Vagina (tissue), 2 donors: ENCODE data around the gene IQGAP3. TPM values are rescaled to one million over a fixed set of nuclear protein-coding genes. Genes with fewer than 3 reads are reported as not detected.

Experiments used
- DNase-seq, 2 donors: peaks; one replicate each; pipeline ENCODE4 v3.0.0-alpha.2; 2017; ENCODE audit errors: extremely low spot score in 2 of 2
- H3K27ac ChIP-seq: fragments of 200-600 bp; sonication (generic); one replicate; pipeline ENCODE4 v1.5.1; 2019
- H3K27me3 ChIP-seq: fragments of 200-600 bp; sonication (generic); one replicate; pipeline ENCODE4 v1.5.1; 2019
- H3K36me3 ChIP-seq, 2 donors: fragments of 200-600 bp; sonication (generic); one replicate each; pipeline ENCODE4 v1.5.1; 2017 to 2019
- H3K4me1 ChIP-seq: fragments of 200-600 bp; sonication (generic); one replicate; pipeline ENCODE4 v1.5.1; 2019
- H3K4me3 ChIP-seq, 2 donors: fragments of 200-600 bp; sonication (generic); 1 replicate in 1 of 2; 2 replicates in 1 of 2; pipeline ENCODE4 v1.5.1; 2016 to 2019
- H3K9me3 ChIP-seq: fragments of 200-600 bp; sonication (generic); one replicate; pipeline ENCODE4 v1.5.1; 2019
- POLR2A ChIP-seq, 2 donors: fragments of 450-650 bp; IDR thresholded peaks; one replicate each; pipeline ENCODE4 v1.6.1; 2017; ENCODE audit warnings: antibody characterized with exemption in 2 of 2, mild to moderate bottlenecking in 2 of 2, moderate library complexity in 2 of 2
- POLR2AphosphoS5 ChIP-seq, 2 donors: sonication (generic); formaldehyde crosslinking; IDR thresholded peaks; one replicate each; pipeline ENCODE4 v1.9.0; 2017; ENCODE audit warnings: antibody characterized with exemption in 2 of 2, mild to moderate bottlenecking in 2 of 2, low read depth in 1 of 2; ENCODE audit not compliant: insufficient read depth in 1 of 2
- intact Hi-C: fragments of 100-400 bp; cut with DNase I; formaldehyde crosslinking; loops from one replicate; pipeline ENCODE4 v1.15.1; 2023
- total RNA-seq: library from RNA; depleted of rRNA; stranded (reverse); fragments of >200 nt; gene quantifications from one replicate; pipeline ENCODE4 v1.2.3, GENCODE V29; 2016
- TF ChIP-seq, protein P1 (sequence below), 3 experiments: fragments of 450-650 bp in 2 of 3; fragments of 200-600 bp in 1 of 3; sonication (generic) in 1 of 3; IDR thresholded peaks; one replicate each; pipeline ENCODE4 v1.5.1; 2017 to 2019; ENCODE audit warnings: antibody characterized with exemption in 3 of 3, mild to moderate bottlenecking in 2 of 3, moderate library complexity in 2 of 3

The IQGAP3 gene
- total RNA-seq, 1 donor from 2014 or later, result 2.9 TPM

DNA sequence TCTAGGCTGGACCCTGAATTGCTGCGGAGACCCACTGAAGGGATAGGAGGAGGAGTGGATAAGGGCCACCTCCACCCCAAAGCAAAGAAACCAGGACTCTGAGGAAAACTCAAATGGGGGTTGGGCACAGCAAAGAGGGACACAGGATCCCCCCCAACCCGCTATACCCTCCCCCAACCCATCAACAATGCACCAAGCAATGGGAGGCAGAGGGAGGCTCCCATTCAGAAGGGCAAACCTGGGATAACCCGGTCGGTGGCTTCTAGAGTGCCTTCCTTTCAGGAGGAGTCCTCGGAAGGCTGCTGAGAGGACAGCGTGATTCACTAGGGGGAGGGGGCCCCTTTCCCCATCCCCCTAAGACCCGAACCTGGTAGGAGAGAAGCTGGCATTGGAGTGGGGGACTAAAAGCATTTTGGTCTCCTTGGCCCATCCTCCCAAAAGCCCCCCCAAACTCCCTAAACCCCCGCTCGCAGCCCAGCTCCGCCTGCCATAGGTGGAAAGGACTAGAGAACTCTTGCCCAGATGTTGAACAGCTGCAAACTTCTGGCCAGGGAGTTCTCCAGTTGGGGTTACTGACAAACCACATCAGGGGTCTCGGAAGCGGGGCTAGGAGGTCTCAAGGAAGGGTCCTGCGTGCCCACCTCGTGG, 73.0 kb downstream of the IQGAP3 start:
- no peaks in the 10 kb centered on the region for H3K36me3 ChIP-seq
- peaks cover 79% of the 10 kb centered on the region for H3K4me1 ChIP-seq
- no peaks in the 10 kb centered on the region for H3K27me3 ChIP-seq
- TF ChIP-seq POLR2AphosphoS5 (IDR thresholded peaks at IDR 0.05; ENCODE audit: insufficient read depth in 1 of 2, low read depth in 1 of 2) (no peak), POLR2A (IDR thresholded peaks at IDR 0.05) (no peak)
- TF ChIP-seq, protein P1, sequence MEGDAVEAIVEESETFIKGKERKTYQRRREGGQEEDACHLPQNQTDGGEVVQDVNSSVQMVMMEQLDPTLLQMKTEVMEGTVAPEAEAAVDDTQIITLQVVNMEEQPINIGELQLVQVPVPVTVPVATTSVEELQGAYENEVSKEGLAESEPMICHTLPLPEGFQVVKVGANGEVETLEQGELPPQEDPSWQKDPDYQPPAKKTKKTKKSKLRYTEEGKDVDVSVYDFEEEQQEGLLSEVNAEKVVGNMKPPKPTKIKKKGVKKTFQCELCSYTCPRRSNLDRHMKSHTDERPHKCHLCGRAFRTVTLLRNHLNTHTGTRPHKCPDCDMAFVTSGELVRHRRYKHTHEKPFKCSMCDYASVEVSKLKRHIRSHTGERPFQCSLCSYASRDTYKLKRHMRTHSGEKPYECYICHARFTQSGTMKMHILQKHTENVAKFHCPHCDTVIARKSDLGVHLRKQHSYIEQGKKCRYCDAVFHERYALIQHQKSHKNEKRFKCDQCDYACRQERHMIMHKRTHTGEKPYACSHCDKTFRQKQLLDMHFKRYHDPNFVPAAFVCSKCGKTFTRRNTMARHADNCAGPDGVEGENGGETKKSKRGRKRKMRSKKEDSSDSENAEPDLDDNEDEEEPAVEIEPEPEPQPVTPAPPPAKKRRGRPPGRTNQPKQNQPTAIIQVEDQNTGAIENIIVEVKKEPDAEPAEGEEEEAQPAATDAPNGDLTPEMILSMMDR (IDR thresholded peaks at IDR 0.05), result no peak
- intact Hi-C loops, result no loop called here
- H3K4me3 ChIP-seq, result peak overlapping the region; percentile 84 to 96
- H3K27ac ChIP-seq, result peak overlapping the region; percentile 99
- H3K9me3 ChIP-seq, result no peaks in the 10 kb centered on the region
- DNase-seq, result no peak

DNA sequence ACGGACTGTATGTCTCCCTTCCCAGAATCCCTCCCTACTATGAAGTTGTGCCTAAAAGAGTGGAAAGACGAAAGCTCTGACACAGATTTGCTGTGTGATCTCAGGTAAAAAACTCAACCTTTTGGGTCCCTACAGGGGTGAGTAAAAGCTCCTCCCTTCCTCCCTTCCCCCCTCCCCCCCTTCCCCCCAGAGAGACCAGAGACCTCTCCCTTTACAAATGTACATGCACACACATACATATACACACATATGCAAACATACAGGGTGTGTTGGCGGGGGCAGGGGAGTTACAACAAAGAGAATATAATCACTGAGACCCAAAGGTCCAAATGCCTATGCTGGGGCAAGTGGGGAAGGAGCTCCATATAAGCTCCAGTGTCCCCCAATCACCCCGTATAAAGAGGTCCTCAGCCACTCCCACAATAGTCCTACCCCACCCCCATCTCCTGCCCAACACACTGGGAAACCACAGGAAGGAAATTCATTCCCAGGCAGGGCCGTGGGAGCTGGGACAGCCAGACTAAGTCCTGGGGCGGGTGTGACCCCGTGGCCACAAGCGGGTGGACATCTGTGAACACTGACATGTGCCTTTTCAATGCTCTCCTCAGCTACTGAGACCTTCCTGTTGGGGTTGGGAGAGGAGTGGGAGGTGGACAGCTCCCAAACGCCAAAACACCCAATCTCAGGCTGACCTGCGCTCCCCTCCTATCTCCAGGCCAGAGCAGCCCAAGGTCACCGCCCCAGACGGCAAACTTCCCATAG, 73.8 kb downstream of the IQGAP3 start:
- Histone ChIP-seq H3K4me3 (peak overlapping the region; percentile 84 to 96), H3K36me3 (no peaks in the 10 kb centered on the region), H3K27ac (peak overlapping the region; percentile 99), H3K9me3 (no peaks in the 10 kb centered on the region), H3K4me1 (peaks cover 79% of the 10 kb centered on the region), H3K27me3 (no peaks in the 10 kb centered on the region)
- TF ChIP-seq, protein P1 (IDR thresholded peaks at IDR 0.05), result no peak
- peak; percentile 16 to 73 for TF ChIP-seq POLR2AphosphoS5 (IDR thresholded peaks at IDR 0.05; ENCODE audit: insufficient read depth in 1 of 2, low read depth in 1 of 2)
- no peak for DNase-seq
- intact Hi-C loops, result no loop called here

DNA sequence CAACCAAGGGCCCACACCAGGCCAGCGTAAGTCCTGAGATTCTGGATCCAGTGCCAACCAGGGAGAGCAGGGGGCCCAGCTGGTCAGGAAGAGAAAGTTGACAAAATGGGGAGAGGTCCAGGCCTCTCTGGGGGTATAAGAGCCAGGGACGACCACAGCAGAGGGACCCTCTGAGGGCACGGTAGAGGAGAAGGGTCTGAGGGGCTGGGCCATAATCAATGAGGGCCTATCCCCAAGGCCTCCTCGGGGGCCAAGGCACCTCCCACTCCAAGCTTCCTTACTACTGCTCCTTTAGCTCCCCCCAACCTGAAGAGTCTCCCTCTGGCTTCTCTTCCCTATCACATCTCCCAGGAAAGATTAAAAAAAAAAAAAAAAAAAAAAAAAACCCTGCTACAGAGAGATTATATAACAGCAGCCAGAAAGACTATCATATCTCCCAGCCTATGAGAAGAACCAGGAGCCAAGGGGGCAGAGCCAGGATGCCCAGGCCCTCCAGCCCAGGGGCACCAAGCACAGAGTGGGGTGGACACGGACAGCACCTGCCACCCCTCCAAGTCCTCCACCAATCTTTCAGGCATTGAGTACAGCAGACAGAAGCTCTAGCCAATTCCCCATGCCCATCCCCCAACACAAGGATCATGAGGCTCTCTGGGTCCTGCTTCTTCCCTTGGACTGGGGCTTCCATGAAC, 74.5 kb downstream of the IQGAP3 start:
- Histone ChIP-seq H3K36me3 (no peaks in the 10 kb centered on the region), H3K4me3 (peak overlapping the region; percentile 84 to 96), H3K4me1 (peaks cover 79% of the 10 kb centered on the region), H3K27ac (peak overlapping the region; percentile 99), H3K27me3 (no peaks in the 10 kb centered on the region), H3K9me3 (no peaks in the 10 kb centered on the region)
- no peak for DNase-seq
- intact Hi-C loops, result no loop called here
- TF ChIP-seq POLR2AphosphoS5 (IDR thresholded peaks at IDR 0.05; ENCODE audit: insufficient read depth in 1 of 2, low read depth in 1 of 2), result no peak
- TF ChIP-seq, protein P1 (IDR thresholded peaks at IDR 0.05), result no peak
- TF ChIP-seq POLR2A (IDR thresholded peaks at IDR 0.05), result no peak

DNA sequence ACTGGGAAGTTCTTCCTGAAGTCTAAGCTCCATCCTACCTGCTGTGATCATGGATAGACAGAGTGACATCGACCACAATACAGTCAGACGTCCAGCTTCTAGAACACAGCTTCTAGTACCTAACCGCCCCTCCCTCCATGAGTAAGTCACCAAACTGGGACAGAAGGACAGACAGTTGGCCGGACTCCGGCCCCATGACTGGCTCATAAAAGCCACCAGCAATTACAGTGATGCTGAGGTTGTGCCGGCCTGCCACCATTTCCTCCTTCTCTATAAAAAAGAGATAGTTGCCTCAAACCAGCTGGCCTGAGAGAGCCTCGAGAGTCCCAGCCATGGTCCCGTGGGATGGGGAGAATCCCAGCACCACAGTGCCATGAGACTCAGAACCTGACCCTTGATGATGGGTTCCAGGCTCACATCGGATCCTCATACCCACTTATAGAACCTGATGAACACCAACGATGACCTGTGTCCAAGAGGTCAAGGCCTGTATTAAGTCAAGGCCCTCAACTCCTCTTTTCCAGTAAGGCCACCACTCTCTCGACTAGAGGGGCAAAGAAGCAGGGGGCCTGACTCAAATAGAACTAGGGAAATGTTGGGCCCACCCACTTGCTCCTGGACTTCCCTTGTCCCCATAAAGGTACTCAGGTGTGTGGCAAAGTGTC, 75.2 kb downstream of the IQGAP3 start:
- no peak for DNase-seq
- Histone ChIP-seq H3K4me1 (peaks cover 79% of the 10 kb centered on the region), H3K27me3 (no peaks in the 10 kb centered on the region), H3K27ac (peak overlapping the region; percentile 99), H3K4me3 (peak overlapping the region; percentile 84 to 96), H3K36me3 (no peaks in the 10 kb centered on the region), H3K9me3 (no peaks in the 10 kb centered on the region)
- intact Hi-C loops, result no loop called here
- TF ChIP-seq POLR2AphosphoS5 (IDR thresholded peaks at IDR 0.05; ENCODE audit: insufficient read depth in 1 of 2, low read depth in 1 of 2) (peak; percentile 30 to 63), POLR2A (IDR thresholded peaks at IDR 0.05) (no peak)
- TF ChIP-seq, protein P1 (IDR thresholded peaks at IDR 0.05), result no peak
